Bronchial epithelial cell (primary cell): ENCODE data around the gene F5. TPM values are rescaled to one million over a fixed set of nuclear protein-coding genes. Genes with fewer than 3 reads are reported as not detected.

ENCODE experiments used
- DNase-seq: peaks from one replicate; pipeline ENCODE4 v3.0.0-alpha.2; 2010; ENCODE audit warnings: low read depth
- FAIRE-seq: peaks from 2 replicates; lab custom pipeline; 2011; peaks lifted over from hg19 to GRCh38; lab: Jason Lieb, UNC
- H3K27me3 ChIP-seq: 2 replicates; pipeline ENCODE4 v1.5.1; 2011; ENCODE audit warnings: low read length; ENCODE audit not compliant: control insufficient read depth, insufficient read depth
- H3K36me3 ChIP-seq: 2 replicates; pipeline ENCODE4 v1.5.1; 2011; ENCODE audit warnings: low read length; ENCODE audit not compliant: control insufficient read depth, insufficient read depth
- H3K4me3 ChIP-seq: 2 replicates; pipeline ENCODE4 v1.5.1; 2011; ENCODE audit warnings: mild to moderate bottlenecking, low read depth, low read length, control low read depth
- total RNA-seq: library from RNA; depleted of rRNA; stranded (reverse); fragments of >200 nt; gene quantifications from 2 replicates; pipeline ENCODE4 v1.2.1, GENCODE V29; 2014
- TF ChIP-seq, protein P1 (sequence below): IDR thresholded peaks from 2 replicates; pipeline ENCODE4 v1.5.1; 2011; ENCODE audit warnings: mild to moderate bottlenecking, moderate library complexity, low read length, control low read depth, inconsistent platforms; ENCODE audit not compliant: insufficient read depth, severe bottlenecking

F5 gene
- total RNA-seq, 1 donor from 2014 or later: not detected

GRCh38 chr1:169568497-169568896 is 17.8 kb downstream of the F5 start:
- no peak overlapping the region for H3K4me3 ChIP-seq
- no peaks in the 10 kb centered on the region for H3K27me3 ChIP-seq
- H3K36me3 ChIP-seq: no peaks in the 10 kb centered on the region
- FAIRE-seq: no peak
- TF ChIP-seq, protein P1, sequence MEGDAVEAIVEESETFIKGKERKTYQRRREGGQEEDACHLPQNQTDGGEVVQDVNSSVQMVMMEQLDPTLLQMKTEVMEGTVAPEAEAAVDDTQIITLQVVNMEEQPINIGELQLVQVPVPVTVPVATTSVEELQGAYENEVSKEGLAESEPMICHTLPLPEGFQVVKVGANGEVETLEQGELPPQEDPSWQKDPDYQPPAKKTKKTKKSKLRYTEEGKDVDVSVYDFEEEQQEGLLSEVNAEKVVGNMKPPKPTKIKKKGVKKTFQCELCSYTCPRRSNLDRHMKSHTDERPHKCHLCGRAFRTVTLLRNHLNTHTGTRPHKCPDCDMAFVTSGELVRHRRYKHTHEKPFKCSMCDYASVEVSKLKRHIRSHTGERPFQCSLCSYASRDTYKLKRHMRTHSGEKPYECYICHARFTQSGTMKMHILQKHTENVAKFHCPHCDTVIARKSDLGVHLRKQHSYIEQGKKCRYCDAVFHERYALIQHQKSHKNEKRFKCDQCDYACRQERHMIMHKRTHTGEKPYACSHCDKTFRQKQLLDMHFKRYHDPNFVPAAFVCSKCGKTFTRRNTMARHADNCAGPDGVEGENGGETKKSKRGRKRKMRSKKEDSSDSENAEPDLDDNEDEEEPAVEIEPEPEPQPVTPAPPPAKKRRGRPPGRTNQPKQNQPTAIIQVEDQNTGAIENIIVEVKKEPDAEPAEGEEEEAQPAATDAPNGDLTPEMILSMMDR: no peak
- no peak for DNase-seq

- Histone ChIP-seq H3K27me3 (no peaks in the 10 kb centered on the region), H3K36me3 (no peaks in the 10 kb centered on the region), H3K4me3 (no peak overlapping the region)
- DNase-seq: peak; percentile 52
- TF ChIP-seq, protein P1: no peak
- no peak for FAIRE-seq
Measured at GRCh38 chr1:169565335-169566271, 20.7 kb downstream of the F5 start.

GRCh38 chr1:169563650-169564049 is 22.6 kb downstream of the F5 start:
- no peak for FAIRE-seq
- TF ChIP-seq, protein P1: no peak
- DNase-seq: no peak
- Histone ChIP-seq H3K36me3 (no peaks in the 10 kb centered on the region), H3K4me3 (no peak overlapping the region), H3K27me3 (no peaks in the 10 kb centered on the region)

- no peak for FAIRE-seq
- H3K27me3 ChIP-seq: no peaks in the 10 kb centered on the region
- TF ChIP-seq, protein P1: no peak
- no peak overlapping the region for H3K4me3 ChIP-seq
- no peaks in the 10 kb centered on the region for H3K36me3 ChIP-seq
- DNase-seq: no peak
Measured at GRCh38 chr1:169563019-169563615, 23.2 kb downstream of the F5 start.

GRCh38 chr1:169561692-169562091 is 24.6 kb downstream of the F5 start:
- no peak for FAIRE-seq
- Histone ChIP-seq H3K36me3 (no peaks in the 10 kb centered on the region), H3K4me3 (no peak overlapping the region), H3K27me3 (no peaks in the 10 kb centered on the region)
- DNase-seq: no peak
- TF ChIP-seq, protein P1: no peak
